HCT116 (cell line): ENCODE data around the gene DGAT2. TPM values are rescaled to one million over a fixed set of nuclear protein-coding genes. Genes with fewer than 3 reads are reported as not detected.

Source experiments
- ATAC-seq: fragments of 200-7000 bp; cut with Tn5 transposase; 2 replicates; pipeline ENCODE4 v1.9.1; 2020; ENCODE audit warnings: mild to moderate bottlenecking, moderate library complexity
- BruUV-seq: library from RNA; stranded (reverse); fragments of 400-500 nt; replicated peaks from 2 replicates; lab custom pipeline; 2021; lab: Mats Ljungman, UMichigan
- CTCF ChIA-PET: fragments of 300-600 bp; sonication (Branson Sonifier 250); formaldehyde crosslinking; loops from one replicate; lab custom pipeline; 2021; ENCODE audit warnings: antibody characterized with exemption; lab: Charles Lee
- POLR2A ChIA-PET: fragments of 300-600, 350-600 bp; sonication (Branson Sonifier 250); formaldehyde crosslinking; loops from one replicate; lab custom pipeline; 2021; ENCODE audit warnings: antibody characterized with exemption; lab: Charles Lee
- RAD21 ChIA-PET, 2 experiments: fragments of 300-600 bp; sonication (Branson Sonifier 250); formaldehyde crosslinking; loops; one replicate each; lab custom pipeline; 2023; ENCODE audit warnings: low total read pairs in 2 of 2; ENCODE audit not compliant: uncharacterized antibody in 2 of 2, unreplicated experiment in 2 of 2, low non-redundant PET in 1 of 2; lab: Charles Lee
- DNase-seq: peaks from one replicate; pipeline ENCODE4 v3.0.0-alpha.2; 2010; ENCODE audit warnings: low read depth, low spot score
- H2AFZ ChIP-seq: fragments of 200-600 bp; shearing (Covaris generic), sonication (generic); 2 replicates; pipeline ENCODE4 v1.6.1; 2017; ENCODE audit warnings: low read depth, mixed run types, mixed read lengths, antibody characterized with exemption, low read length; ENCODE audit not compliant: poor library complexity, severe bottlenecking
- H3K27ac ChIP-seq: 2 replicates; pipeline ENCODE4 v1.5.1; 2012; ENCODE audit warnings: low read depth, low read length
- H3K27me3 ChIP-seq: fragments of 200-600 bp; sonication (generic); 2 replicates; pipeline ENCODE4 v1.6.1; 2016; ENCODE audit warnings: mixed run types, low read length, mixed read lengths; ENCODE audit not compliant: insufficient read depth
- H3K36me3 ChIP-seq, 2 experiments: fragments of 200-500 bp in 1 of 2; fragments of 200-600 bp in 1 of 2; sonication (Bioruptor generic) in 1 of 2; sonication (generic) in 1 of 2; 2 replicates each; pipeline versions ENCODE4 v1.5.1 to v1.6.1; 2014 to 2016; ENCODE audit warnings: low read length in 2 of 2, inconsistent platforms in 1 of 2, mixed read lengths in 1 of 2, mixed run types in 1 of 2; ENCODE audit not compliant: insufficient read depth in 2 of 2, control insufficient read depth in 1 of 2
- H3K4me1 ChIP-seq, 2 experiments: fragments of 200-600 bp in 1 of 2; sonication (generic) in 1 of 2; 2 replicates each; pipeline versions ENCODE4 v1.5.1 to v1.6.1; 2012 to 2017; ENCODE audit warnings: low read length in 2 of 2, inconsistent platforms in 1 of 2, mild to moderate bottlenecking in 1 of 2, mixed read lengths in 1 of 2, mixed run types in 1 of 2, moderate library complexity in 1 of 2; ENCODE audit not compliant: insufficient read depth in 2 of 2, control insufficient read depth in 1 of 2
- H3K4me2 ChIP-seq: fragments of 200-600 bp; sonication (generic); 2 replicates; pipeline ENCODE4 v1.6.1; 2017; ENCODE audit warnings: mixed run types, low read length, mixed read lengths
- H3K4me3 ChIP-seq, 2 experiments: fragments of 200-600 bp in 1 of 2; sonication (generic) in 1 of 2; replicated peaks in 1 of 2; 2 replicates each; pipeline ENCODE4 v1.5.1; 2011 to 2016; ENCODE audit warnings: low read length in 2 of 2, control low read depth in 1 of 2, low read depth in 1 of 2, mild to moderate bottlenecking in 1 of 2, mixed read lengths in 1 of 2, mixed run types in 1 of 2
- H3K79me2 ChIP-seq: fragments of 200-600 bp; sonication (generic); 2 replicates; pipeline ENCODE4 v1.6.1; 2017; ENCODE audit warnings: mild to moderate bottlenecking, mixed run types, low read length, moderate library complexity, mixed read lengths; ENCODE audit not compliant: insufficient read depth
- H3K9ac ChIP-seq: fragments of 200-600 bp; sonication (generic); 2 replicates; pipeline ENCODE4 v1.6.1; 2016; ENCODE audit warnings: low read length, mixed read lengths
- H3K9me2 ChIP-seq: fragments of 200-600 bp; sonication (generic), shearing (Covaris generic); 2 replicates; pipeline ENCODE4 v1.6.1; 2017; ENCODE audit warnings: mixed run types, mild to moderate bottlenecking, moderate library complexity; ENCODE audit not compliant: insufficient read depth
- H3K9me3 ChIP-seq, 2 experiments: fragments of 200-500 bp in 1 of 2; fragments of 200-600 bp in 1 of 2; sonication (Bioruptor generic) in 1 of 2; sonication (generic) in 1 of 2; 2 replicates each; pipeline ENCODE4 v1.6.1; 2014 to 2017; ENCODE audit warnings: low read length in 2 of 2, mixed read lengths in 2 of 2, inconsistent platforms in 1 of 2, low read depth in 1 of 2, mild to moderate bottlenecking in 1 of 2, mixed run types in 1 of 2, moderate library complexity in 1 of 2; ENCODE audit not compliant: control insufficient read depth in 1 of 2, insufficient read depth in 1 of 2
- H4K20me1 ChIP-seq: fragments of 200-600 bp; sonication (generic), shearing (Covaris generic); 2 replicates; pipeline ENCODE4 v1.6.1; 2017; ENCODE audit warnings: mixed run types, mild to moderate bottlenecking, moderate library complexity; ENCODE audit not compliant: insufficient read depth
- EGR1 ChIP-seq: IDR thresholded peaks from 2 replicates; pipeline ENCODE4 v1.6.1; 2012; ENCODE audit warnings: low read depth
- TCF7L2 ChIP-seq: IDR thresholded peaks from 2 replicates; pipeline ENCODE4 v1.7.0; 2011; ENCODE audit warnings: borderline replicate concordance, inconsistent platforms; ENCODE audit not compliant: insufficient read depth, insufficient read length; ENCODE audit errors: extremely low read depth
- intact Hi-C: fragments of 100-400 bp; cut with micrococcal nuclease; formaldehyde crosslinking; loops from 2 replicates; pipeline ENCODE4 v1.10.0; 2022
- total RNA-seq: library from RNA; stranded (reverse); gene quantifications from one replicate; pipeline ENCODE4 v1.2.1, GENCODE V29; 2021; ENCODE audit not compliant: unreplicated experiment
- TF ChIP-seq, protein P1 (sequence below): IDR thresholded peaks from 2 replicates; pipeline ENCODE4 v1.6.1; 2012

The DGAT2 gene
- total RNA-seq, 1 experiment from 2014 or later, result 2.4 TPM

DNA sequence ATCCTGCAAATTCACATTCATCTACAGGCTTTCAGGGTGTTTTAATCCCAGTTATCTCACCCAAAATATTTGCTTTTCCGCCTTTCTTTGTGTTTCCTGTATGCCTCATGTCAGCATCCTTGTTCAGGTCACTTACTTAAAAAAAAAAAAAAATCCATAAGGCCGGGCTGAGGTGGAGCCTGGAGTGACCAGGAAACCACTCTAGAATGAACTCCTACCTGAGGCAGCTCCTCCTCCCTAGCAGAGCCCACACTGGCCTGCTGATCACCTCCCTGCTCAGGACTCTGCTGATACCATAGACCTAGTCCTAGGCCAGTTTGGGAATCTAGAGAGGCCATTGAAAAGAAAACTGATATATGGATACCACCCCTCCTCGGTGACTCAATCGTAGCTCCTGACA, 8.7 kb upstream of the DGAT2 start:
- no peak overlapping the region for H3K4me3 ChIP-seq
- H3K9me2 ChIP-seq, result no peaks in the 10 kb centered on the region
- H3K4me1 ChIP-seq, result no peaks in the 10 kb centered on the region
- no peaks in the 10 kb centered on the region for H4K20me1 ChIP-seq
- RAD21 ChIA-PET, result no interaction called here
- no TSS peak for BruUV-seq
- H3K27me3 ChIP-seq, result no peaks in the 10 kb centered on the region
- ATAC-seq (no peak), DNase-seq (no peak)
- H3K27ac ChIP-seq, result no peak overlapping the region
- H3K4me2 ChIP-seq, result no peak overlapping the region
- no peaks in the 10 kb centered on the region for H3K9me3 ChIP-seq
- no peak overlapping the region for H2AFZ ChIP-seq
- TF ChIP-seq, protein P1, sequence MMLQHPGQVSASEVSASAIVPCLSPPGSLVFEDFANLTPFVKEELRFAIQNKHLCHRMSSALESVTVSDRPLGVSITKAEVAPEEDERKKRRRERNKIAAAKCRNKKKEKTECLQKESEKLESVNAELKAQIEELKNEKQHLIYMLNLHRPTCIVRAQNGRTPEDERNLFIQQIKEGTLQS, result no peak
- POLR2A ChIA-PET, result no interaction called here
- CTCF ChIA-PET, result no interaction called here
- no peak overlapping the region for H3K9ac ChIP-seq
- H3K79me2 ChIP-seq, result no peaks in the 10 kb centered on the region
- intact Hi-C loops, result no loop called here
- H3K36me3 ChIP-seq, result no peaks in the 10 kb centered on the region

DNA sequence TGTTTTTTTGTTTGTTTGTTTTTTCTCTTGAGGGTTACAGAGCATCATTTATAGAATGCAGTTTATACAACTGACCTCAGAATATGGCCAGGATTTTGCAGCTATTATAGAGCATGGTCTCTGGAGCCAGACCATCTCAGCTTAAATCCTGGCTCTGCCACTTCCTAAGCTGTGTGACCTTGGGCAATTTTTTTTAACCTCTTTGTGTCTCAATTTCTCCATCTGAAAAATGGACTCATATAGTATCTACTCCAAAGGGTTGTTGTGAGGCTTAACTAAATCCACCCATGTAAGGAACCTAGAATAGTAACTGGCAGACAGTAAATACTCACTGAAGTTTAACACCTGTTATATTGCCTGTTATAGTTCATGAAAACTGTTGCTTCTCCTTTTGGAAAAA, 8.3 kb upstream of the DGAT2 start:
- ATAC-seq (no peak), DNase-seq (no peak)
- Histone ChIP-seq H3K79me2 (no peaks in the 10 kb centered on the region), H3K4me2 (no peak overlapping the region), H3K9ac (no peak overlapping the region), H3K27me3 (no peaks in the 10 kb centered on the region), H4K20me1 (no peaks in the 10 kb centered on the region), H3K4me3 (no peak overlapping the region), H2AFZ (no peak overlapping the region), H3K36me3 (no peaks in the 10 kb centered on the region), H3K9me2 (no peaks in the 10 kb centered on the region), H3K4me1 (no peaks in the 10 kb centered on the region), H3K27ac (no peak overlapping the region), H3K9me3 (no peaks in the 10 kb centered on the region)
- intact Hi-C loops, result no loop called here
- TF ChIP-seq EGR1, result no peak
- TF ChIP-seq TCF7L2, result no peak
- no TSS peak for BruUV-seq
- ChIA-PET RAD21 (no interaction called here), POLR2A (no interaction called here), CTCF (no interaction called here)
